Vagina (tissue), 2 donors: ENCODE results near the gene NRG3. TPM values are rescaled to one million over a fixed set of nuclear protein-coding genes. Genes with fewer than 3 reads are reported as not detected.

Experiments
- DNase-seq, 2 donors: peaks; one replicate each; pipeline ENCODE4 v3.0.0-alpha.2; 2017; ENCODE audit errors: extremely low spot score in 2 of 2
- H3K27ac ChIP-seq: fragments of 200-600 bp; sonication (generic); one replicate; pipeline ENCODE4 v1.5.1; 2019
- H3K27me3 ChIP-seq: fragments of 200-600 bp; sonication (generic); one replicate; pipeline ENCODE4 v1.5.1; 2019
- H3K36me3 ChIP-seq, 2 donors: fragments of 200-600 bp; sonication (generic); one replicate each; pipeline ENCODE4 v1.5.1; 2017 to 2019
- H3K4me1 ChIP-seq: fragments of 200-600 bp; sonication (generic); one replicate; pipeline ENCODE4 v1.5.1; 2019
- H3K4me3 ChIP-seq, 2 donors: fragments of 200-600 bp; sonication (generic); 1 replicate in 1 of 2; 2 replicates in 1 of 2; pipeline ENCODE4 v1.5.1; 2016 to 2019
- H3K9me3 ChIP-seq: fragments of 200-600 bp; sonication (generic); one replicate; pipeline ENCODE4 v1.5.1; 2019
- CTCF ChIP-seq, 3 experiments: fragments of 450-650 bp in 2 of 3; fragments of 200-600 bp in 1 of 3; sonication (generic) in 1 of 3; IDR thresholded peaks; one replicate each; pipeline ENCODE4 v1.5.1; 2017 to 2019; ENCODE audit warnings: antibody characterized with exemption in 3 of 3, mild to moderate bottlenecking in 2 of 3, moderate library complexity in 2 of 3
- POLR2A ChIP-seq, 2 donors: fragments of 450-650 bp; IDR thresholded peaks; one replicate each; pipeline ENCODE4 v1.6.1; 2017; ENCODE audit warnings: antibody characterized with exemption in 2 of 2, mild to moderate bottlenecking in 2 of 2, moderate library complexity in 2 of 2
- POLR2AphosphoS5 ChIP-seq, 2 donors: sonication (generic); formaldehyde crosslinking; IDR thresholded peaks; one replicate each; pipeline ENCODE4 v1.9.0; 2017; ENCODE audit warnings: antibody characterized with exemption in 2 of 2, mild to moderate bottlenecking in 2 of 2, low read depth in 1 of 2; ENCODE audit not compliant: insufficient read depth in 1 of 2
- intact Hi-C: fragments of 100-400 bp; cut with DNase I; formaldehyde crosslinking; loops from one replicate; pipeline ENCODE4 v1.15.1; 2023
- total RNA-seq: library from RNA; depleted of rRNA; stranded (reverse); fragments of >200 nt; gene quantifications from one replicate; pipeline ENCODE4 v1.2.3, GENCODE V29; 2016

The NRG3 gene
- total RNA-seq, 1 donor from 2014 or later: not detected

GRCh38 chr10:81865581-81865980 lies 9.4 kb upstream of the NRG3 start:
- Histone ChIP-seq H3K27me3 (no peaks in the 10 kb centered on the region), H3K36me3 (no peaks in the 10 kb centered on the region), H3K4me3 (no peak overlapping the region), H3K27ac (no peak overlapping the region), H3K4me1 (no peaks in the 10 kb centered on the region), H3K9me3 (no peaks in the 10 kb centered on the region)
- intact Hi-C loops: no loop called here
- no peak for DNase-seq
- TF ChIP-seq CTCF (IDR thresholded peaks at IDR 0.05) (no peak), POLR2A (IDR thresholded peaks at IDR 0.05) (no peak), POLR2AphosphoS5 (IDR thresholded peaks at IDR 0.05; ENCODE audit: insufficient read depth in 1 of 2, low read depth in 1 of 2) (no peak)

DNA sequence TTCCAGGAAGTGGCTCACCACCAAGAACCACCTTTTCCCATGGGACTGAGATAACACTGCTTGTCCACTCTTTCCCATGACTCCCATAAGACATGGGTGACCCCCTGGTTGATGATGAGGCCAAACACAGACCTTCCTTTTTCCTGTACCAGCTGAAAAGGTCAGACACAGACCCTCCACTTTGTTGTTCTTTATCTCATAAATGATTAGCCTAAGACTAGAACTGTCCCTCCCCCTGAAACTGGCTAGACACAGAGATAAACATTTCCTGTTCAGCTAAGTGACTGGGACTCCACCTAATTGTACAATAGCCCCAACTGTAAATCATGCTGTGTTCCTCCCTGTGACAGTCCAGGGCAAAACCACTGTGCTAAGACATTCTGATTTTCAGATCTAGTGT lies 8.2 kb upstream of the NRG3 start:
- Histone ChIP-seq H3K36me3 (no peaks in the 10 kb centered on the region), H3K27me3 (no peaks in the 10 kb centered on the region), H3K4me3 (no peak overlapping the region), H3K9me3 (no peaks in the 10 kb centered on the region), H3K27ac (no peak overlapping the region), H3K4me1 (no peaks in the 10 kb centered on the region)
- TF ChIP-seq POLR2A (IDR thresholded peaks at IDR 0.05) (no peak), CTCF (IDR thresholded peaks at IDR 0.05) (no peak), POLR2AphosphoS5 (IDR thresholded peaks at IDR 0.05; ENCODE audit: insufficient read depth in 1 of 2, low read depth in 1 of 2) (no peak)
- no peak for DNase-seq
- intact Hi-C loops: no loop called here

DNA sequence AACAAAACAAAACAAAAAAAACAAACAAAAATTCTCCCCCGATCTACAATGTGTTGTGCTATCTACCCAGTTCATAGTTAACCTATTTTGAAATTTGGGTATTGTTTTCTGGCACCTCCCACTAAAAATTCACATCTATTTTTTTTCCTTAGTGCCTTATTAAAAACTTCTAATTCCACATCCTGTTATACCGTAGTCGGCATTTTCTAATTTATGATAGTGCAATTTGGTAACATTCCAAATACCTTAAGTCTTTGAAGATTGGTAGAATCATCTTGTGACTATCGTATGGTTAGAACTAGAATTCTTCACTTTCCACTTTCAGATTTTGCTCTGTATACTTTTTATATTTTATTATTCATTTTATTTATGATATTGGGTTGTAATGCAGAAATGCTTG lies 4.5 kb upstream of the NRG3 start:
- Histone ChIP-seq H3K27ac (no peak overlapping the region), H3K9me3 (no peaks in the 10 kb centered on the region), H3K4me1 (peaks cover 8% of the 10 kb centered on the region), H3K27me3 (peaks cover 4% of the 10 kb centered on the region), H3K36me3 (no peaks in the 10 kb centered on the region), H3K4me3 (no peak overlapping the region)
- TF ChIP-seq POLR2AphosphoS5 (IDR thresholded peaks at IDR 0.05; ENCODE audit: insufficient read depth in 1 of 2, low read depth in 1 of 2) (no peak), POLR2A (IDR thresholded peaks at IDR 0.05) (no peak), CTCF (IDR thresholded peaks at IDR 0.05) (no peak)
- DNase-seq: no peak
- intact Hi-C loops: no loop called here

- H3K36me3 ChIP-seq: no peaks in the 10 kb centered on the region
- H3K9me3 ChIP-seq: no peaks in the 10 kb centered on the region
- H3K4me3 ChIP-seq: no peak overlapping the region
- H3K27me3 ChIP-seq: peaks cover 6% of the 10 kb centered on the region
- H3K4me1 ChIP-seq: peaks cover 19% of the 10 kb centered on the region
- no peak for DNase-seq
- TF ChIP-seq CTCF (IDR thresholded peaks at IDR 0.05): no peak
- no peak for TF ChIP-seq POLR2AphosphoS5 (IDR thresholded peaks at IDR 0.05; ENCODE audit: insufficient read depth in 1 of 2, low read depth in 1 of 2)
- no peak for TF ChIP-seq POLR2A (IDR thresholded peaks at IDR 0.05)
- H3K27ac ChIP-seq: no peak overlapping the region
- intact Hi-C loops: no loop called here
Observed at GRCh38 chr10:81871558-81871957, 3.4 kb upstream of the NRG3 start.

- TF ChIP-seq POLR2AphosphoS5 (IDR thresholded peaks at IDR 0.05; ENCODE audit: insufficient read depth in 1 of 2, low read depth in 1 of 2) (no peak), POLR2A (IDR thresholded peaks at IDR 0.05) (no peak), CTCF (IDR thresholded peaks at IDR 0.05) (no peak)
- H3K9me3 ChIP-seq: no peaks in the 10 kb centered on the region
- peaks cover 20% of the 10 kb centered on the region for H3K4me1 ChIP-seq
- H3K27ac ChIP-seq: no peak overlapping the region
- H3K36me3 ChIP-seq: no peaks in the 10 kb centered on the region
- DNase-seq: no peak
- peaks cover 6% of the 10 kb centered on the region for H3K27me3 ChIP-seq
- intact Hi-C loops: no loop called here
- H3K4me3 ChIP-seq: no peak overlapping the region
Observed at GRCh38 chr10:81872206-81872862, 2.7 kb upstream of the NRG3 start.
